Hematopoietic multipotent progenitor cell treated with erythropoietin and hydrocortisone succinate and interleukin-3 and kit ligand, for 6 days (in vitro differentiated cells): ENCODE measurements around the gene SEMA5B.
A peak's percentile ranks its signal among the peaks of the same experiment; 100 is the strongest.

Experiments
- DNase-seq: peaks from one replicate; pipeline ENCODE4 v3.0.0-alpha.2; 2015

Gene SEMA5B

GRCh38 chr3:123027292-123028232 lies at the start of gene SEMA5B:
SEMA5B (minus strand) TSS chr3:123027763; CDS start chr3:122961263, 66,500 bp downstream.
- DNase-seq, result peak; percentile 10

- no peak for DNase-seq
Observed at GRCh38 chr3:123076496-123077418, 49.2 kb upstream of the SEMA5B start.

- no peak for DNase-seq
Observed at GRCh38 chr3:123076112-123076495, 48.5 kb upstream of the SEMA5B start.

- no peak for DNase-seq
Observed at GRCh38 chr3:123075359-123075758, 47.8 kb upstream of the SEMA5B start.

GRCh38 chr3:123072564-123072963 lies 45.0 kb upstream of the SEMA5B start:
- DNase-seq, result no peak

GRCh38 chr3:123072152-123072551 lies 44.6 kb upstream of the SEMA5B start:
- peak; percentile 73 for DNase-seq

GRCh38 chr3:123071581-123071980 lies 44.0 kb upstream of the SEMA5B start:
- no peak for DNase-seq

GRCh38 chr3:123071146-123071545 lies 43.6 kb upstream of the SEMA5B start:
- DNase-seq, result peak; percentile 49

- no peak for DNase-seq
Observed at GRCh38 chr3:123070510-123070909, 42.9 kb upstream of the SEMA5B start.

GRCh38 chr3:123068601-123069381 lies 41.2 kb upstream of the SEMA5B start:
- peak; percentile 60 for DNase-seq

- peak; percentile 66 for DNase-seq
Observed at GRCh38 chr3:123067689-123068600, 40.4 kb upstream of the SEMA5B start.

- DNase-seq, result peak; percentile 92
Observed at GRCh38 chr3:123066896-123067688, 39.5 kb upstream of the SEMA5B start, which contains the start of gene PDIA5. PDIA5 (plus strand) TSS chr3:123067025; CDS start chr3:123067165, 140 bp downstream.

GRCh38 chr3:123066599-123066895 lies 39.0 kb upstream of the SEMA5B start:
- no peak for DNase-seq

GRCh38 chr3:123064914-123065313 lies 37.4 kb upstream of the SEMA5B start:
- DNase-seq, result no peak

GRCh38 chr3:123064506-123064905 lies 36.9 kb upstream of the SEMA5B start:
- no peak for DNase-seq

GRCh38 chr3:123063034-123063433 lies 35.5 kb upstream of the SEMA5B start:
- DNase-seq, result no peak

GRCh38 chr3:123061856-123062255 lies 34.3 kb upstream of the SEMA5B start:
- no peak for DNase-seq

- no peak for DNase-seq
Observed at GRCh38 chr3:123060054-123060453, 32.5 kb upstream of the SEMA5B start.

GRCh38 chr3:123058505-123058904 lies 30.9 kb upstream of the SEMA5B start:
- DNase-seq, result no peak

- no peak for DNase-seq
Observed at GRCh38 chr3:123055352-123055751, 27.8 kb upstream of the SEMA5B start.

- no peak for DNase-seq
Observed at GRCh38 chr3:123054931-123055330, 27.4 kb upstream of the SEMA5B start.
